ENCODE measurements around the gene LPCAT3. TPM values are rescaled to one million over a fixed set of nuclear protein-coding genes. Genes with fewer than 3 reads are reported as not detected.

LPCAT3 gene
- polyA plus RNA-seq, 2 of the 4 experiments (the other 2 are of a cell fraction) = 42.8 to 53.4 TPM

DNA sequence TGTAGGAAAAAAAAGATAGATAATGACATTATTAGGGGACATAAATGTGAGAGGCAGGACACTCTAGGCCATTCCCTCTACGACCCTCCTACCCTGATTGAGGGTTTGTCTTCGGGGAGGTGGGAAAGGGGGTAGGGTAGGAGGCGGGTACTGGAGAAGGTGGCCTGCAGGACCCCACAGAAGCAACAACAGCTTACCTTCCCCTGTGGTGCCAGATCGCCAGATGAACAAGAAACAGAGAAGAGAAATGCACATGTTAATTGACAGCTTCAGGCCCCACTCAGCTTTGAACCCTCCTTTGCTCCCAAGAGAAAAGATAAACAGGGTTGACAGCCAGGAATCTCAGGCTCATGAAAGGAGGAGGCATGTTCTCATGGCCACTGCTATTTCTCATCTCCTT is 52.6 kb downstream of the LPCAT3 start:
- Histone ChIP-seq H3K4me1 (peaks cover 51% of the 10 kb centered on the region), H3K9me3 (no peaks in the 10 kb centered on the region), H3K4me2 (no peak overlapping the region), H3K4me3 (no peak overlapping the region), H3K27ac (peak overlapping the region; percentile 29 to 99; a peak in 4 of 6 replicates)
- CTCF ChIA-PET = interaction anchor here (1.3 to 11.2 kb wide), 11 partner anchors 11 to 147 kb away, joined by 3 to 354 read pairs (median 6); partner anchors contain the start of genes C12orf57, C1RL, PTPN6 and RNU7-1
- no peak for FAIRE-seq
- DNase-seq (ENCODE audit: low read depth in 1 of 2, low spot score in 1 of 2) = no peak
- 67% methylated on average over 4 of the region's 4 CpGs for WGBS (ENCODE audit: missing lambda C conversion rate)
- ATAC-seq = no peak
- TF ChIP-seq ZFP36 (IDR thresholded peaks at IDR 0.05; ENCODE audit: borderline replicate concordance, partially characterized antibody) (no peak), HOXB5 (CRISPR knock-in tag; IDR thresholded peaks at IDR 0.05) (no peak), CBX8 (IDR thresholded peaks at IDR 0.05) (no peak), EHF (CRISPR knock-in tag; IDR thresholded peaks at IDR 0.05) (no peak), CHD4 (IDR thresholded peaks at IDR 0.05; ENCODE audit: borderline replicate concordance) (no peak), GATA3 (IDR thresholded peaks at IDR 0.05; ENCODE audit: borderline replicate concordance) (no peak)
- POLR2A ChIA-PET = interaction anchor here (1.4 to 9.0 kb wide), 3 partner anchors 21 to 97 kb away, joined by 4 to 174 read pairs (median 7); partner anchors contain the start of genes C12orf57, LPCAT3 and RNU7-1

DNA sequence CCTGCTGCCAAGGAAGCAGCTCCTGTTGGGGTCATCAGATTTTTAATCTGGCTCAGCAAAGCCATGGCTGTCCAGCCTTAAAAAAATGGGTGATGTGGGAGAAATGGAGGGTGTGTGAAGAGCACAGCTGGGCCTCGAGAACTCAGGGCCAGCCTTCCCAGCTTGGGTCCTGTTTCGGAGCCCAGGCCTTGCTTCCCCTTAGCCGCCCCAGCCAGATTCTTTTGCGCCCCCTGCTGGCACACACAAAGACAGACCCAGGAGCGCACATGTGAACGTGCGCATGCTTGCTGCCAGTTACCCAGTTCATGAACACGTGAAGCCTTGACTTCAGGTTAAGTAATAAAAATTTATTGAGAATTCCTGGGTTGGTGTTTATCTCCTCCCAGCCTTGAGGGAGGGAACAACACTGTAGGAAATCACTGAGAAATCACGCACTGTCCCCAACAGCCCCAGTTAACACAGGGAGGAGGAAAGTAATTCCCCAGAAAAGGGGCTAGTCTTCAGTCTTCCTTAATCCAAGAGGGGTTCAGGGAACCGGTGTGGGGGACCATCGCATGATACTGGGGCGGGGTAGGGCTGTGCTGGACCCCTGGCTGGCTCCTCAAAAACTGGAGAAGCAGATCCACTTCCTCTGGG is 53.1 kb downstream of the LPCAT3 start:
- H3K4me3 ChIP-seq = no peak overlapping the region
- ChIA-PET CTCF (interaction anchor here (0.5 to 11.2 kb wide), 34 partner anchors 7 to 181 kb away, joined by 3 to 354 read pairs (median 4); partner anchors contain the start of genes C12orf57, C1RL, C1S and PTPN6), POLR2A (interaction anchor here (0.9 to 9.0 kb wide), 4 partner anchors 20 to 96 kb away, joined by 4 to 174 read pairs (median 6); partner anchors contain the start of genes C12orf57, LPCAT3 and RNU7-1)
- 21% methylated on average over 12 of the region's 12 CpGs for WGBS (ENCODE audit: missing lambda C conversion rate)
- FAIRE-seq = no peak
- TF ChIP-seq ZNF302 (CRISPR knock-in tag; IDR thresholded peaks at IDR 0.05) = no peak
- no peak for TF ChIP-seq ZSCAN20 (CRISPR knock-in tag; IDR thresholded peaks at IDR 0.05)
- TF ChIP-seq SMC3 (IDR thresholded peaks at IDR 0.05) = peak; percentile 76
- TF ChIP-seq FOSL2 (IDR thresholded peaks at IDR 0.05) = no peak
- no peak for TF ChIP-seq FOSL2 (CRISPR knock-in tag; IDR thresholded peaks at IDR 0.05)
- TF ChIP-seq, protein P1, sequence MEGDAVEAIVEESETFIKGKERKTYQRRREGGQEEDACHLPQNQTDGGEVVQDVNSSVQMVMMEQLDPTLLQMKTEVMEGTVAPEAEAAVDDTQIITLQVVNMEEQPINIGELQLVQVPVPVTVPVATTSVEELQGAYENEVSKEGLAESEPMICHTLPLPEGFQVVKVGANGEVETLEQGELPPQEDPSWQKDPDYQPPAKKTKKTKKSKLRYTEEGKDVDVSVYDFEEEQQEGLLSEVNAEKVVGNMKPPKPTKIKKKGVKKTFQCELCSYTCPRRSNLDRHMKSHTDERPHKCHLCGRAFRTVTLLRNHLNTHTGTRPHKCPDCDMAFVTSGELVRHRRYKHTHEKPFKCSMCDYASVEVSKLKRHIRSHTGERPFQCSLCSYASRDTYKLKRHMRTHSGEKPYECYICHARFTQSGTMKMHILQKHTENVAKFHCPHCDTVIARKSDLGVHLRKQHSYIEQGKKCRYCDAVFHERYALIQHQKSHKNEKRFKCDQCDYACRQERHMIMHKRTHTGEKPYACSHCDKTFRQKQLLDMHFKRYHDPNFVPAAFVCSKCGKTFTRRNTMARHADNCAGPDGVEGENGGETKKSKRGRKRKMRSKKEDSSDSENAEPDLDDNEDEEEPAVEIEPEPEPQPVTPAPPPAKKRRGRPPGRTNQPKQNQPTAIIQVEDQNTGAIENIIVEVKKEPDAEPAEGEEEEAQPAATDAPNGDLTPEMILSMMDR (IDR thresholded peaks at IDR 0.05) = peak; percentile 89
- TF ChIP-seq MYC (IDR thresholded peaks at IDR 0.05; ENCODE audit: borderline replicate concordance, low read length) = peak; percentile 96; the same call in 1 of the 2 replicates
- TF ChIP-seq SREBF2 (IDR thresholded peaks at IDR 0.05) = no peak
- peak in 1 of 2 experiments; percentile 19; a peak in 1 of 5 replicates for TF ChIP-seq JUN (IDR thresholded peaks at IDR 0.05)
- peak; percentile 59 to 67; a peak in 4 of 5 replicates for TF ChIP-seq RAD21 (conservative IDR thresholded peaks at IDR 0.05 in 1 of 2, IDR thresholded peaks at IDR 0.05 in 1 of 2)
- no peak for TF ChIP-seq HEYL (CRISPR knock-in tag; IDR thresholded peaks at IDR 0.05)
- TF ChIP-seq PHF8 (IDR thresholded peaks at IDR 0.05; ENCODE audit: borderline replicate concordance, low read depth) = no peak
- TF ChIP-seq, protein P2, sequence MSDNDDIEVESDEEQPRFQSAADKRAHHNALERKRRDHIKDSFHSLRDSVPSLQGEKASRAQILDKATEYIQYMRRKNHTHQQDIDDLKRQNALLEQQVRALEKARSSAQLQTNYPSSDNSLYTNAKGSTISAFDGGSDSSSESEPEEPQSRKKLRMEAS (IDR thresholded peaks at IDR 0.05) = peak; percentile 95
- no peak for TF ChIP-seq JUNB (IDR thresholded peaks at IDR 0.05)
- TF ChIP-seq ZC3H11A (IDR thresholded peaks at IDR 0.05) = no peak
- TF ChIP-seq BHLHE40 (IDR thresholded peaks at IDR 0.05; ENCODE audit: low read depth, low read length) = no peak
- TF ChIP-seq EP300 (IDR thresholded peaks at IDR 0.05) = no peak
- no peak for TF ChIP-seq CHD2 (IDR thresholded peaks at IDR 0.05; ENCODE audit: low read length, partially characterized antibody)
- peak; percentile 75; the same call in 1 of the 2 replicates for TF ChIP-seq NPAS2 (CRISPR knock-in tag; IDR thresholded peaks at IDR 0.05; ENCODE audit: borderline replicate concordance)
- TF ChIP-seq RFX5 (IDR thresholded peaks at IDR 0.05) = no peak
- TF ChIP-seq, protein P3, sequence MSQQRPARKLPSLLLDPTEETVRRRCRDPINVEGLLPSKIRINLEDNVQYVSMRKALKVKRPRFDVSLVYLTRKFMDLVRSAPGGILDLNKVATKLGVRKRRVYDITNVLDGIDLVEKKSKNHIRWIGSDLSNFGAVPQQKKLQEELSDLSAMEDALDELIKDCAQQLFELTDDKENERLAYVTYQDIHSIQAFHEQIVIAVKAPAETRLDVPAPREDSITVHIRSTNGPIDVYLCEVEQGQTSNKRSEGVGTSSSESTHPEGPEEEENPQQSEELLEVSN (IDR thresholded peaks at IDR 0.05; ENCODE audit: borderline replicate concordance, low read depth) = 0 out of 2 replicates have a peak, but pooled peaks have one; percentile 23
- TF ChIP-seq, protein P4, sequence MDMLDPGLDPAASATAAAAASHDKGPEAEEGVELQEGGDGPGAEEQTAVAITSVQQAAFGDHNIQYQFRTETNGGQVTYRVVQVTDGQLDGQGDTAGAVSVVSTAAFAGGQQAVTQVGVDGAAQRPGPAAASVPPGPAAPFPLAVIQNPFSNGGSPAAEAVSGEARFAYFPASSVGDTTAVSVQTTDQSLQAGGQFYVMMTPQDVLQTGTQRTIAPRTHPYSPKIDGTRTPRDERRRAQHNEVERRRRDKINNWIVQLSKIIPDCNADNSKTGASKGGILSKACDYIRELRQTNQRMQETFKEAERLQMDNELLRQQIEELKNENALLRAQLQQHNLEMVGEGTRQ (IDR thresholded peaks at IDR 0.05) = peak; percentile 75
- peak; percentile 64 to 77 for ATAC-seq
- H3K4me2 ChIP-seq = peak overlapping the region; percentile 14; the same call in 1 of the 3 replicates
- H3K27ac ChIP-seq = peak overlapping the region; percentile 50 to 99; a peak in 5 of 6 replicates
- H3K9me3 ChIP-seq = no peaks in the 10 kb centered on the region
- H3K4me1 ChIP-seq = peaks cover 51% of the 10 kb centered on the region
- peak; percentile 92 to 93 for DNase-seq (ENCODE audit: low read depth in 1 of 2, low spot score in 1 of 2)
